Left colon (tissue), 2 donors: Measurements from ENCODE around the gene WNT7B. TPM values are rescaled to one million over a fixed set of nuclear protein-coding genes. Genes with fewer than 3 reads are reported as not detected.

Experiments used
- ATAC-seq: fragments of 200-7000 bp; cut with Tn5 transposase; one replicate; pipeline ENCODE4 v1.9.1; 2020; ENCODE audit warnings: mild to moderate bottlenecking, moderate library complexity
- DNase-seq, 2 donors: peaks; one replicate each; pipeline ENCODE4 v3.0.0-alpha.2; 2020
- intact Hi-C, 2 donors: fragments of 100-400 bp; cut with DNase I in 1 of 2; cut with micrococcal nuclease in 1 of 2; formaldehyde crosslinking; loops; one replicate each; pipeline versions ENCODE4 v1.11.2 to v1.14.0; 2022; cut with DNase I, micrococcal nuclease
- total RNA-seq, 2 donors: library from RNA; stranded (reverse); fragmentation: NEBNext Ultra II Directional; extraction: Animal tissue kit (Norgen Biotek cat#: 25700); gene quantifications; one replicate each; pipeline ENCODE4 v1.2.1, GENCODE V29; 2021
- donor health status: DM: no; HTN: no; CAD: no.
- donor health status: DM: yes; HTN: yes; CAD: no.

Gene WNT7B
- total RNA-seq, 2 donors from 2014 or later, result not detected

- intact Hi-C loops, result no loop called here
- ATAC-seq, result no peak
- no peak for DNase-seq
These were observed 100.0 kb downstream of the WNT7B start for GRCh38 chr22:45877036-45877380.

GRCh38 chr22:45876136-45877035, 100.6 kb downstream of the WNT7B start:
- intact Hi-C loops, result no loop called here
- ATAC-seq (no peak), DNase-seq (peak in 1 of 2 donors; percentile 18)

GRCh38 chr22:45872659-45873263, 104.2 kb downstream of the WNT7B start:
- intact Hi-C loops, result no loop called here
- no peak for ATAC-seq
- DNase-seq, result no peak

- intact Hi-C loops, result no loop called here
- ATAC-seq, result no peak
- DNase-seq, result no peak
These were observed 105.2 kb downstream of the WNT7B start for GRCh38 chr22:45871721-45872120.

Other genes with a start within 250 kb of the WNT7B start
- 10 to 100 TPM; 70.4 to 73.9 TPM for gene PPARA, start 173.4 kb upstream of the WNT7B start, total RNA-seq